HG03558 (cell line): ENCODE data around the gene ADAMTSL4.
"Not testable (repeated sequence)": the region's sequence is repeated elsewhere in the genome, so short reads cannot be mapped to it uniquely, and the experiment has no call there.

Experiments
- ATAC-seq: cut with Tn5 transposase; IDR thresholded peaks from one replicate; pipeline ENCODE4 v1.9.1; 2021; ENCODE audit warnings: moderate number of reproducible peaks; ENCODE audit not compliant: unreplicated experiment; ENCODE audit errors: extremely low read depth

The ADAMTSL4 gene

GRCh38 chr1:150579945-150580642, 30.9 kb downstream of the ADAMTSL4 start:
- ATAC-seq, result no peak

GRCh38 chr1:150580966-150581365, 31.8 kb downstream of the ADAMTSL4 start:
- not testable (repeated sequence) for ATAC-seq

GRCh38 chr1:150581437-150581836, 32.2 kb downstream of the ADAMTSL4 start:
- not testable (repeated sequence) for ATAC-seq

- not testable (repeated sequence) for ATAC-seq
Observed at GRCh38 chr1:150581962-150582361, 32.8 kb downstream of the ADAMTSL4 start.

GRCh38 chr1:150582371-150582770, 33.2 kb downstream of the ADAMTSL4 start:
- no peak for ATAC-seq

- no peak for ATAC-seq
Observed at GRCh38 chr1:150596095-150596892, 47.1 kb downstream of the ADAMTSL4 start.

- no peak for ATAC-seq
Observed at GRCh38 chr1:150596976-150597375, 47.8 kb downstream of the ADAMTSL4 start.

GRCh38 chr1:150598346-150598745, 49.1 kb downstream of the ADAMTSL4 start:
- ATAC-seq, result not testable (repeated sequence)

- no peak for ATAC-seq
Observed at GRCh38 chr1:150601540-150601939, 52.3 kb downstream of the ADAMTSL4 start.

GRCh38 chr1:150602372-150602771, 53.2 kb downstream of the ADAMTSL4 start:
- not testable (repeated sequence) for ATAC-seq

- no peak for ATAC-seq
Observed at GRCh38 chr1:150603711-150604110, 54.5 kb downstream of the ADAMTSL4 start.

GRCh38 chr1:150604226-150604588, 55.0 kb downstream of the ADAMTSL4 start:
- ATAC-seq, result no peak

- ATAC-seq, result not testable (repeated sequence)
Observed at GRCh38 chr1:150605451-150605731, 56.2 kb downstream of the ADAMTSL4 start.

GRCh38 chr1:150606463-150607142, 57.4 kb downstream of the ADAMTSL4 start:
- no peak for ATAC-seq

- ATAC-seq, result no peak
Observed at GRCh38 chr1:150609732-150610131, 60.5 kb downstream of the ADAMTSL4 start.
